A549 (cell line): ENCODE data around the gene ANGPT4.

Experiments used
- CHD2 ChIP-seq: fragments of 150-350 bp; IDR thresholded peaks from 2 replicates; pipeline ENCODE4 v1.6.1; 2014; ENCODE audit warnings: low read length; ENCODE audit not compliant: partially characterized antibody
- EHMT2 ChIP-seq: fragments of 200-600 bp; sonication (generic); IDR thresholded peaks from 2 replicates; pipeline ENCODE4 v1.6.1; 2016; ENCODE audit warnings: antibody characterized with exemption, low read depth, mild to moderate bottlenecking, moderate library complexity
- EP300 ChIP-seq, 2 experiments: fragments of >200 bp; sonication (Bioruptor Twin); formaldehyde crosslinking; IDR thresholded peaks; 2 replicates in 1 of 2; 3 replicates in 1 of 2; pipeline ENCODE4 v1.6.1; 2016 to 2017
- ESRRA ChIP-seq: fragments of 150-350 bp; IDR thresholded peaks from 2 replicates; pipeline ENCODE4 v1.6.1; 2014; ENCODE audit warnings: mild to moderate bottlenecking, low read length, borderline replicate concordance
- POLR2A ChIP-seq: IDR thresholded peaks from 2 replicates; pipeline ENCODE4 v1.6.1; 2012; ENCODE audit warnings: mild to moderate bottlenecking, low read length
- ZFP36 ChIP-seq: fragments of 450-650 bp; IDR thresholded peaks from 2 replicates; pipeline ENCODE4 v1.6.1; 2014; ENCODE audit warnings: borderline replicate concordance; ENCODE audit not compliant: partially characterized antibody
- ZNF302 ChIP-seq: fragments of 250-450 bp; sonication (Bioruptor Pico); IDR thresholded peaks from 2 replicates; pipeline ENCODE4 v1.9.0; 2021; ENCODE audit warnings: inconsistent platforms, mild to moderate bottlenecking, moderate library complexity
- TF ChIP-seq, protein P1 (sequence below): fragments of >200 bp; sonication (Bioruptor Twin); formaldehyde crosslinking; IDR thresholded peaks from 3 replicates; pipeline ENCODE4 v1.5.1; 2016
- TF ChIP-seq, protein P2 (sequence below): fragments of 250-450 bp; sonication (Bioruptor Pico); IDR thresholded peaks from 2 replicates; pipeline ENCODE4 v1.5.0; 2021; ENCODE audit warnings: mild to moderate bottlenecking, moderate library complexity, borderline replicate concordance
- TF ChIP-seq, protein P3 (sequence below): IDR thresholded peaks from 2 replicates; pipeline ENCODE4 v1.6.1; 2012
- TF ChIP-seq, protein P4 (sequence below): IDR thresholded peaks from 2 replicates; pipeline ENCODE4 v1.6.1; 2012; ENCODE audit warnings: low read depth, borderline replicate concordance

DNA sequence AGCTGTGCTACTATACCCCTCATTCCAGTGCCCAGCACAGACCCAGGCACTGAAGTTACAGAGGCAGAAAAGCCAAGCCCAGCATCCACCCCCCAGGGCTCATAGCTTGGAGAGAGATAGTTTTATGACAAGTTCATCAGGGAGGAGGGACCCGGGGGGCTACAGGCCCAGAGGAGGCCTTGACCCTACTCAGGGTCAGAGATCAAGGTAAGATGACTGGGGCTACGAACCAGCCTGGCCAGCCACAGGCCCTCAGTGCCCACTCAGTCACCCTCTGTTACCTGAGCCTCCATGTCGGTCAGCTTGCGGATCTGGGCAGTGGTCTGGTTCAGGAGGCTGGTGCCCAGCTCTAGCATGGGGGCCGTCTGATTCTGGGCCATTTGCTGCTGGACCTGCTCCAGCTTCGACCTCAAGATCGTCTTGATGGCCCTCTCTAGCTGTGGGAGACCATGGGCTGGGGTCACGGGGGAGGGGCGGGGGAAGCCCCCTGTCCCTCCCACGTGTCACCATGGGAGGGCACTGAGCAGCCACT, 26.1 kb downstream of the ANGPT4 start:
- TF ChIP-seq, protein P1, sequence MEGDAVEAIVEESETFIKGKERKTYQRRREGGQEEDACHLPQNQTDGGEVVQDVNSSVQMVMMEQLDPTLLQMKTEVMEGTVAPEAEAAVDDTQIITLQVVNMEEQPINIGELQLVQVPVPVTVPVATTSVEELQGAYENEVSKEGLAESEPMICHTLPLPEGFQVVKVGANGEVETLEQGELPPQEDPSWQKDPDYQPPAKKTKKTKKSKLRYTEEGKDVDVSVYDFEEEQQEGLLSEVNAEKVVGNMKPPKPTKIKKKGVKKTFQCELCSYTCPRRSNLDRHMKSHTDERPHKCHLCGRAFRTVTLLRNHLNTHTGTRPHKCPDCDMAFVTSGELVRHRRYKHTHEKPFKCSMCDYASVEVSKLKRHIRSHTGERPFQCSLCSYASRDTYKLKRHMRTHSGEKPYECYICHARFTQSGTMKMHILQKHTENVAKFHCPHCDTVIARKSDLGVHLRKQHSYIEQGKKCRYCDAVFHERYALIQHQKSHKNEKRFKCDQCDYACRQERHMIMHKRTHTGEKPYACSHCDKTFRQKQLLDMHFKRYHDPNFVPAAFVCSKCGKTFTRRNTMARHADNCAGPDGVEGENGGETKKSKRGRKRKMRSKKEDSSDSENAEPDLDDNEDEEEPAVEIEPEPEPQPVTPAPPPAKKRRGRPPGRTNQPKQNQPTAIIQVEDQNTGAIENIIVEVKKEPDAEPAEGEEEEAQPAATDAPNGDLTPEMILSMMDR: no peak
- TF ChIP-seq ZFP36: no peak
- no peak for TF ChIP-seq POLR2A
- TF ChIP-seq, protein P2, sequence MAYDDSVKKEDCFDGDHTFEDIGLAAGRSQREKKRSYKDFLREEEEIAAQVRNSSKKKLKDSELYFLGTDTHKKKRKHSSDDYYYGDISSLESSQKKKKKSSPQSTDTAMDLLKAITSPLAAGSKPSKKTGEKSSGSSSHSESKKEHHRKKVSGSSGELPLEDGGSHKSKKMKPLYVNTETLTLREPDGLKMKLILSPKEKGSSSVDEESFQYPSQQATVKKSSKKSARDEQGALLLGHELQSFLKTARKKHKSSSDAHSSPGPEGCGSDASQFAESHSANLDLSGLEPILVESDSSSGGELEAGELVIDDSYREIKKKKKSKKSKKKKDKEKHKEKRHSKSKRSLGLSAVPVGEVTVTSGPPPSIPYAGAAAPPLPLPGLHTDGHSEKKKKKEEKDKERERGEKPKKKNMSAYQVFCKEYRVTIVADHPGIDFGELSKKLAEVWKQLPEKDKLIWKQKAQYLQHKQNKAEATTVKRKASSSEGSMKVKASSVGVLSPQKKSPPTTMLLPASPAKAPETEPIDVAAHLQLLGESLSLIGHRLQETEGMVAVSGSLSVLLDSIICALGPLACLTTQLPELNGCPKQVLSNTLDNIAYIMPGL: no peak
- no peak for TF ChIP-seq CHD2
- no peak for TF ChIP-seq ESRRA
- TF ChIP-seq, protein P3, sequence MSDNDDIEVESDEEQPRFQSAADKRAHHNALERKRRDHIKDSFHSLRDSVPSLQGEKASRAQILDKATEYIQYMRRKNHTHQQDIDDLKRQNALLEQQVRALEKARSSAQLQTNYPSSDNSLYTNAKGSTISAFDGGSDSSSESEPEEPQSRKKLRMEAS: no peak
- no peak for TF ChIP-seq EP300 (IDR thresholded peaks at IDR 0.05)
- no peak for TF ChIP-seq EHMT2
- TF ChIP-seq, protein P4, sequence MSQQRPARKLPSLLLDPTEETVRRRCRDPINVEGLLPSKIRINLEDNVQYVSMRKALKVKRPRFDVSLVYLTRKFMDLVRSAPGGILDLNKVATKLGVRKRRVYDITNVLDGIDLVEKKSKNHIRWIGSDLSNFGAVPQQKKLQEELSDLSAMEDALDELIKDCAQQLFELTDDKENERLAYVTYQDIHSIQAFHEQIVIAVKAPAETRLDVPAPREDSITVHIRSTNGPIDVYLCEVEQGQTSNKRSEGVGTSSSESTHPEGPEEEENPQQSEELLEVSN: no peak
- TF ChIP-seq ZNF302 (CRISPR knock-in tag): no peak
